GM18907 (cell line): Measurements from ENCODE around the gene DESI2.

Source experiments
- ATAC-seq: cut with Tn5 transposase; IDR thresholded peaks from one replicate; pipeline ENCODE4 v1.9.1; 2021; ENCODE audit warnings: mild to moderate bottlenecking, moderate library complexity; ENCODE audit not compliant: unreplicated experiment

DESI2 gene

DNA sequence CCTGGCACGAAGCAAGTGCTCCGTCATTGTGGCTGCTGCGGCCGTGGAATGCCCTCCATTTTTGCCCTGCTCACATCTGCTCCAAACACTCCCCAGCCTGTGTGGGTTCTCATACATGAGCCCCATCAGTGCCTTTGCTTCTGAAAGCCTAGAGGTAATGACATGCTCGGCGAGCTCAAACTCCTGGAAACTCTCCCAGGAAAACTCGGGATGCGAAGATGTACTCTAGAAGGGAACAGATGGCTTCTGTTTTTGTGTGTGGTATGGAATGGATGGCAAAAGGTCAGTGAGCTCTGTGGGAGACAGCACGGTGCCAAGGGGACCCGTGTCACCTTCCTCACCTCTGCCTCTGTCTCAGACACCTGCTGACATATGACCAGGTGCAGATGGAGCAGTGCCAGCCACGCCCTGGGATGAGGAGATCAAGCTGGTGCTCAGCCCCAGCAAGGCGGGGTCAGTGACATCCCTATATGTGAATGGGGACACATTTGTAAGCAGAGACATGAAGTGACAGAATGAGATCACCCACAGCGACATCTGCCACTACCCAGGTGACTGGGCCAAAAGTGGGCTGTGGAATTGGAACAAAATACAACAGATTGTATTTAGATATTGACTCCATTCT, 98.5 kb downstream of the DESI2 start:
- no peak for ATAC-seq

DNA sequence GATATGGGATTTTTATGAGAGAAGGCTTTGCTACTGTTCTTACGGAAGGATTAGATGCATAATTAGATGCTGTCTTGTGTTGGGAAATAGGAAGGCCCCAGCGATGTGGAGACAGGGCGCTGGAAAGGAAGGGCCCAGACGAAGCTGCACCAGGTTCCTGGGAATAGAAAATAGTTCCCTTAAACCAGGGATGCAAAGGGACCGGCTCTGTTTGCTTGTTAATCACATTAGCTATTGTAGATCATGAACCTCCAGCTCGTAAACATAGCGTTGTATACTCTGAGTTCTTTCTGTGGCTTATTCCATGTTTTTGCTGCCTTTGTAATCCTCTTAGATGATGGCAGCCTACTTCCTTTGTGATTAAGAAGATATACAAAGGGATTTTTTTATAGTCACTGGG, 102.7 kb downstream of the DESI2 start:
- no peak for ATAC-seq

- ATAC-seq = no peak
Measured at GRCh38 chr1:244757091-244757939, 104.4 kb downstream of the DESI2 start.
